Umbilical cord (tissue), 2 donors: ENCODE measurements around the gene SIDT1. TPM values are rescaled to one million over a fixed set of nuclear protein-coding genes. Genes with fewer than 3 reads are reported as not detected.
"Not testable (repeated sequence)": the region's sequence is repeated elsewhere in the genome, so short reads cannot be mapped to it uniquely, and the experiment has no call there.

Source experiments
- DNase-seq: peaks from one replicate; pipeline ENCODE4 v3.0.0-alpha.2; 2015; ENCODE audit warnings: low spot score
- total RNA-seq: library from RNA; depleted of rRNA; stranded (reverse); fragments of >200 nt; gene quantifications from one replicate; pipeline ENCODE4 v1.2.3, GENCODE V29; 2014; ENCODE audit warnings: low replicate concordance; ENCODE audit not compliant: insufficient read depth

Gene SIDT1
- total RNA-seq, 1 donor from 2014 or later, result 19.0 TPM

GRCh38 chr3:113631573-113631972 lies 99.2 kb downstream of the SIDT1 start:
- no peak for DNase-seq

- DNase-seq, result no peak
Observed at GRCh38 chr3:113634782-113635474, 102.6 kb downstream of the SIDT1 start.

- DNase-seq, result not testable (repeated sequence)
Observed at GRCh38 chr3:113636034-113636433, 103.7 kb downstream of the SIDT1 start.

- DNase-seq, result no peak
Observed at GRCh38 chr3:113637756-113638155, 105.4 kb downstream of the SIDT1 start.

- DNase-seq, result no peak
Observed at GRCh38 chr3:113638910-113639309, 106.6 kb downstream of the SIDT1 start.

- no peak for DNase-seq
Observed at GRCh38 chr3:113643583-113643982, 111.2 kb downstream of the SIDT1 start.

GRCh38 chr3:113648524-113648923 lies 116.2 kb downstream of the SIDT1 start:
- no peak for DNase-seq

- no peak for DNase-seq
Observed at GRCh38 chr3:113649174-113649845, 117.0 kb downstream of the SIDT1 start.

GRCh38 chr3:113654310-113654709 lies 122.0 kb downstream of the SIDT1 start:
- no peak for DNase-seq

GRCh38 chr3:113654851-113655250 lies 122.5 kb downstream of the SIDT1 start:
- no peak for DNase-seq

GRCh38 chr3:113658107-113658506 lies 125.8 kb downstream of the SIDT1 start:
- no peak for DNase-seq

GRCh38 chr3:113659101-113659541 lies 126.8 kb downstream of the SIDT1 start:
- no peak for DNase-seq

GRCh38 chr3:113659996-113660395 lies 127.6 kb downstream of the SIDT1 start:
- no peak for DNase-seq

- no peak for DNase-seq
Observed at GRCh38 chr3:113660458-113660857, 128.1 kb downstream of the SIDT1 start.

GRCh38 chr3:113660896-113661295 lies 128.5 kb downstream of the SIDT1 start:
- DNase-seq, result no peak

- no peak for DNase-seq
Observed at GRCh38 chr3:113662824-113663223, 130.5 kb downstream of the SIDT1 start.

GRCh38 chr3:113663324-113663750 lies 131.0 kb downstream of the SIDT1 start:
- DNase-seq, result no peak

GRCh38 chr3:113663761-113664160 lies 131.4 kb downstream of the SIDT1 start:
- no peak for DNase-seq

GRCh38 chr3:113664523-113665094 lies 132.3 kb downstream of the SIDT1 start:
- no peak for DNase-seq

- DNase-seq, result no peak
Observed at GRCh38 chr3:113668015-113668414, 135.7 kb downstream of the SIDT1 start.

- no peak for DNase-seq
Observed at GRCh38 chr3:113673593-113673992, 141.2 kb downstream of the SIDT1 start.

GRCh38 chr3:113676261-113676660 lies 143.9 kb downstream of the SIDT1 start:
- no peak for DNase-seq

GRCh38 chr3:113677737-113678136 lies 145.4 kb downstream of the SIDT1 start:
- DNase-seq, result no peak
